Measurements from ENCODE around the gene TAS2R7. TPM values are rescaled to one million over a fixed set of nuclear protein-coding genes. Genes with fewer than 3 reads are reported as not detected.
A peak's percentile ranks its signal among the peaks of the same experiment; 100 is the strongest.

TAS2R7 gene
- total RNA-seq: not detected in 2 replicates

- Histone ChIP-seq H3K4me3 (ENCODE audit: low read depth, low read length) (no peak within 1 kb of the TSS), H3K27me3 (ENCODE audit: control insufficient read depth, insufficient read depth, low read length) (peaks cover 2% of the 10 kb centered on the region), H3K36me3 (ENCODE audit: control insufficient read depth, insufficient read depth, low read length) (no peaks in the 10 kb centered on the region)
- TF ChIP-seq CTCF (IDR thresholded peaks at IDR 0.05; ENCODE audit: insufficient read depth, low read length, severe bottlenecking): no peak
- FAIRE-seq (no peak), DNase-seq (ENCODE audit: low read depth) (no peak)
These were observed at the start of gene TAS2R7 for GRCh38 chr12:10802587-10802986. TSS of gene TAS2R7 (minus strand) at chr12:10802627. CDS start at chr12:10802570, 57 bp downstream.

- no peaks in the 10 kb centered on the region for H3K27me3 ChIP-seq (ENCODE audit: control insufficient read depth, insufficient read depth, low read length)
- no peak overlapping the region for H3K4me3 ChIP-seq (ENCODE audit: low read depth, low read length)
- FAIRE-seq: no peak
- peak; percentile 35 for DNase-seq (ENCODE audit: low read depth)
- TF ChIP-seq CTCF (IDR thresholded peaks at IDR 0.05; ENCODE audit: insufficient read depth, low read length, severe bottlenecking): no peak
- no peaks in the 10 kb centered on the region for H3K36me3 ChIP-seq (ENCODE audit: control insufficient read depth, insufficient read depth, low read length)
These were observed 48.9 kb upstream of the TAS2R7 start for GRCh38 chr12:10851243-10851858.

GRCh38 chr12:10849425-10849878, 47.0 kb upstream of the TAS2R7 start, which contains the start of gene PRR4:
TSS of gene PRR4 (minus strand) at chr12:10849475. CDS start at chr12:10849437, 38 bp downstream.
- Histone ChIP-seq H3K4me3 (ENCODE audit: low read depth, low read length) (no peak within 1 kb of the TSS), H3K27me3 (ENCODE audit: control insufficient read depth, insufficient read depth, low read length) (no peaks in the 10 kb centered on the region), H3K36me3 (ENCODE audit: control insufficient read depth, insufficient read depth, low read length) (no peaks in the 10 kb centered on the region)
- FAIRE-seq (no peak), DNase-seq (ENCODE audit: low read depth) (no peak)
- no peak for TF ChIP-seq CTCF (IDR thresholded peaks at IDR 0.05; ENCODE audit: insufficient read depth, low read length, severe bottlenecking)

GRCh38 chr12:10847744-10848143, 45.3 kb upstream of the TAS2R7 start:
- H3K36me3 ChIP-seq (ENCODE audit: control insufficient read depth, insufficient read depth, low read length): no peaks in the 10 kb centered on the region
- H3K4me3 ChIP-seq (ENCODE audit: low read depth, low read length): no peak overlapping the region
- no peaks in the 10 kb centered on the region for H3K27me3 ChIP-seq (ENCODE audit: control insufficient read depth, insufficient read depth, low read length)
- DNase-seq (ENCODE audit: low read depth) (no peak), FAIRE-seq (no peak)
- no peak for TF ChIP-seq CTCF (IDR thresholded peaks at IDR 0.05; ENCODE audit: insufficient read depth, low read length, severe bottlenecking)

- H3K36me3 ChIP-seq (ENCODE audit: control insufficient read depth, insufficient read depth, low read length): no peaks in the 10 kb centered on the region
- no peak overlapping the region for H3K4me3 ChIP-seq (ENCODE audit: low read depth, low read length)
- FAIRE-seq: no peak
- no peak for TF ChIP-seq CTCF (IDR thresholded peaks at IDR 0.05; ENCODE audit: insufficient read depth, low read length, severe bottlenecking)
- DNase-seq (ENCODE audit: low read depth): no peak
- no peaks in the 10 kb centered on the region for H3K27me3 ChIP-seq (ENCODE audit: control insufficient read depth, insufficient read depth, low read length)
These were observed 40.4 kb upstream of the TAS2R7 start for GRCh38 chr12:10842862-10843261.

GRCh38 chr12:10838461-10838860, 36.0 kb upstream of the TAS2R7 start:
- no peaks in the 10 kb centered on the region for H3K36me3 ChIP-seq (ENCODE audit: control insufficient read depth, insufficient read depth, low read length)
- H3K4me3 ChIP-seq (ENCODE audit: low read depth, low read length): no peak overlapping the region
- no peaks in the 10 kb centered on the region for H3K27me3 ChIP-seq (ENCODE audit: control insufficient read depth, insufficient read depth, low read length)
- FAIRE-seq (no peak), DNase-seq (ENCODE audit: low read depth) (no peak)
- TF ChIP-seq CTCF (IDR thresholded peaks at IDR 0.05; ENCODE audit: insufficient read depth, low read length, severe bottlenecking): no peak

Data from bronchial epithelial cell (primary cell).